Measurements from ENCODE around the gene FLNA. TPM values are rescaled to one million over a fixed set of nuclear protein-coding genes. Genes with fewer than 3 reads are reported as not detected.
A peak's percentile ranks its signal among the peaks of the same experiment; 100 is the strongest.

FLNA gene
- total and polyA plus RNA-seq, 9 of the 15 experiments (the other 6 are each of a cell fraction or from before 2014, with no cell fraction given), result 6.2 to 735 (median 135) TPM

GRCh38 chrX:154399527-154400368 is 25.3 kb upstream of the FLNA start:
- intact Hi-C loops (cut with micrococcal nuclease) (loop anchor here (5.0 kb wide), 1 partner anchor 88 kb away; the partner anchor contains the start of gene UBL4A), in situ Hi-C loops (cut with MboI) (loop anchor here (10.0 kb wide), 1 partner anchor 135 kb away; no protein-coding TSS in a partner anchor)
- ChIA-PET CTCF (ENCODE audit: low intra/inter-chr PET ratio) (interaction anchor here (0.5 to 3.3 kb wide), 2 partner anchors 135 to 139 kb away, joined by 3 to 17 read pairs; no protein-coding TSS in a partner anchor), POLR2A (interaction anchor here (0.6 to 6.0 kb wide), 17 partner anchors 10 to 142 kb away, joined by 3 to 85 read pairs (median 5); partner anchors contain the start of genes ATP6AP1, DNASE1L1 and TAFAZZIN)
- BruUV-seq (replicated peaks), result no TSS peak
- peaks cover 13% of the 10 kb centered on the region for H4K20me1 ChIP-seq (replicated peaks; ENCODE audit: control insufficient read depth, insufficient read depth, low read length)
- H3K27ac ChIP-seq (ENCODE audit: extremely low read depth, low read depth, low read length), result peak overlapping the region; percentile 97
- DNase-seq (ENCODE audit: extremely low read depth in 1 of 4, low spot score in 3 of 4) (peak in 2 of 4 experiments; percentile 32 to 33), FAIRE-seq (peak; percentile 51), ATAC-seq (no peak)
- no peaks in the 10 kb centered on the region for H3K27me3 ChIP-seq (ENCODE audit: control insufficient read depth in 2 of 2, insufficient read depth in 2 of 2, low read length in 2 of 2)
- WGBS (ENCODE audit: insufficient coverage, low coverage, missing lambda C conversion rate), result 12% methylated on average over 12 of the region's 14 CpGs
- peak overlapping the region; percentile 64 for H3K4me3 ChIP-seq
- H3K79me2 ChIP-seq (ENCODE audit: control insufficient read depth, insufficient read depth, low read length), result peaks cover 42% of the 10 kb centered on the region
- peaks cover 5 to 20% of the 10 kb centered on the region in 2 experiments; a peak in 3 of 5 replicates for H3K4me1 ChIP-seq (replicated peaks in 1 of 2; ENCODE audit: control insufficient read depth in 2 of 2, insufficient read depth in 2 of 2, low read length in 2 of 2)
- no peaks in the 10 kb centered on the region for H3K9me1 ChIP-seq (ENCODE audit: control insufficient read depth, insufficient read depth, low read length)
- no peak overlapping the region for H2AFZ ChIP-seq (ENCODE audit: low read depth, low read length)
- H3K4me2 ChIP-seq (ENCODE audit: insufficient read depth, low read length), result peak overlapping the region; percentile 97
- H3K9ac ChIP-seq (ENCODE audit: insufficient read depth in 1 of 2, low read depth in 2 of 2, low read length in 2 of 2), result peak overlapping the region; percentile 95 to 98
- no peaks in the 10 kb centered on the region; the same call in 1 of the 2 replicates for H3K9me3 ChIP-seq (replicated peaks; ENCODE audit: control insufficient read depth, insufficient read depth, low read depth, low read length)
- H3K36me3 ChIP-seq (ENCODE audit: control insufficient read depth, insufficient read depth, low read length), result peaks cover 35% of the 10 kb centered on the region
- TF ChIP-seq HDAC1 (IDR thresholded peaks at IDR 0.05), result peak in 1 of 2 experiments; percentile 6; a peak in 1 of 4 replicates
- TF ChIP-seq SUPT5H (IDR thresholded peaks at IDR 0.05), result peak; percentile 33
- TF ChIP-seq, protein P1, sequence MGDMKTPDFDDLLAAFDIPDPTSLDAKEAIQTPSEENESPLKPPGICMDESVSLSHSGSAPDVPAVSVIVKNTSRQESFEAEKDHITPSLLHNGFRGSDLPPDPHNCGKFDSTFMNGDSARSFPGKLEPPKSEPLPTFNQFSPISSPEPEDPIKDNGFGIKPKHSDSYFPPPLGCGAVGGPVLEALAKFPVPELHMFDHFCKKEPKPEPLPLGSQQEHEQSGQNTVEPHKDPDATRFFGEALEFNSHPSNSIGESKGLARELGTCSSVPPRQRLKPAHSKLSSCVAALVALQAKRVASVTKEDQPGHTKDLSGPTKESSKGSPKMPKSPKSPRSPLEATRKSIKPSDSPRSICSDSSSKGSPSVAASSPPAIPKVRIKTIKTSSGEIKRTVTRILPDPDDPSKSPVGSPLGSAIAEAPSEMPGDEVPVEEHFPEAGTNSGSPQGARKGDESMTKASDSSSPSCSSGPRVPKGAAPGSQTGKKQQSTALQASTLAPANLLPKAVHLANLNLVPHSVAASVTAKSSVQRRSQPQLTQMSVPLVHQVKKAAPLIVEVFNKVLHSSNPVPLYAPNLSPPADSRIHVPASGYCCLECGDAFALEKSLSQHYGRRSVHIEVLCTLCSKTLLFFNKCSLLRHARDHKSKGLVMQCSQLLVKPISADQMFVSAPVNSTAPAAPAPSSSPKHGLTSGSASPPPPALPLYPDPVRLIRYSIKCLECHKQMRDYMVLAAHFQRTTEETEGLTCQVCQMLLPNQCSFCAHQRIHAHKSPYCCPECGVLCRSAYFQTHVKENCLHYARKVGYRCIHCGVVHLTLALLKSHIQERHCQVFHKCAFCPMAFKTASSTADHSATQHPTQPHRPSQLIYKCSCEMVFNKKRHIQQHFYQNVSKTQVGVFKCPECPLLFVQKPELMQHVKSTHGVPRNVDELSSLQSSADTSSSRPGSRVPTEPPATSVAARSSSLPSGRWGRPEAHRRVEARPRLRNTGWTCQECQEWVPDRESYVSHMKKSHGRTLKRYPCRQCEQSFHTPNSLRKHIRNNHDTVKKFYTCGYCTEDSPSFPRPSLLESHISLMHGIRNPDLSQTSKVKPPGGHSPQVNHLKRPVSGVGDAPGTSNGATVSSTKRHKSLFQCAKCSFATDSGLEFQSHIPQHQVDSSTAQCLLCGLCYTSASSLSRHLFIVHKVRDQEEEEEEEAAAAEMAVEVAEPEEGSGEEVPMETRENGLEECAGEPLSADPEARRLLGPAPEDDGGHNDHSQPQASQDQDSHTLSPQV (IDR thresholded peaks at IDR 0.05), result peak; percentile 45
- TF ChIP-seq BCL6 (CRISPR knock-in tag; IDR thresholded peaks at IDR 0.05), result no peak
- TF ChIP-seq POLR2B (IDR thresholded peaks at IDR 0.05; ENCODE audit: low read depth, partially characterized antibody), result peak; percentile 3
- TF ChIP-seq SIN3A (IDR thresholded peaks at IDR 0.05; ENCODE audit: borderline replicate concordance in 2 of 2, control insufficient read depth in 1 of 2, low read depth in 2 of 2, low read length in 2 of 2), result 0 out of 4 replicates have a peak, but pooled peaks have one; percentile 18 to 27
- TF ChIP-seq POU5F1 (IDR thresholded peaks at IDR 0.05; ENCODE audit: borderline replicate concordance, low read depth, low read length, partially characterized antibody), result no peak
- TF ChIP-seq FOXM1 (IDR thresholded peaks at IDR 0.05; ENCODE audit: low read depth), result no peak
- peak; percentile 24; the same call in 1 of the 2 replicates for TF ChIP-seq FOXM1 (CRISPR knock-in tag; IDR thresholded peaks at IDR 0.05; ENCODE audit: low read depth)
- TF ChIP-seq, protein P2, sequence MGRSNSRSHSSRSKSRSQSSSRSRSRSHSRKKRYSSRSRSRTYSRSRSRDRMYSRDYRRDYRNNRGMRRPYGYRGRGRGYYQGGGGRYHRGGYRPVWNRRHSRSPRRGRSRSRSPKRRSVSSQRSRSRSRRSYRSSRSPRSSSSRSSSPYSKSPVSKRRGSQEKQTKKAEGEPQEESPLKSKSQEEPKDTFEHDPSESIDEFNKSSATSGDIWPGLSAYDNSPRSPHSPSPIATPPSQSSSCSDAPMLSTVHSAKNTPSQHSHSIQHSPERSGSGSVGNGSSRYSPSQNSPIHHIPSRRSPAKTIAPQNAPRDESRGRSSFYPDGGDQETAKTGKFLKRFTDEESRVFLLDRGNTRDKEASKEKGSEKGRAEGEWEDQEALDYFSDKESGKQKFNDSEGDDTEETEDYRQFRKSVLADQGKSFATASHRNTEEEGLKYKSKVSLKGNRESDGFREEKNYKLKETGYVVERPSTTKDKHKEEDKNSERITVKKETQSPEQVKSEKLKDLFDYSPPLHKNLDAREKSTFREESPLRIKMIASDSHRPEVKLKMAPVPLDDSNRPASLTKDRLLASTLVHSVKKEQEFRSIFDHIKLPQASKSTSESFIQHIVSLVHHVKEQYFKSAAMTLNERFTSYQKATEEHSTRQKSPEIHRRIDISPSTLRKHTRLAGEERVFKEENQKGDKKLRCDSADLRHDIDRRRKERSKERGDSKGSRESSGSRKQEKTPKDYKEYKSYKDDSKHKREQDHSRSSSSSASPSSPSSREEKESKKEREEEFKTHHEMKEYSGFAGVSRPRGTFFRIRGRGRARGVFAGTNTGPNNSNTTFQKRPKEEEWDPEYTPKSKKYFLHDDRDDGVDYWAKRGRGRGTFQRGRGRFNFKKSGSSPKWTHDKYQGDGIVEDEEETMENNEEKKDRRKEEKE (IDR thresholded peaks at IDR 0.05; ENCODE audit: borderline replicate concordance in 1 of 2, control insufficient read depth in 1 of 2, low read depth in 2 of 2, low read length in 1 of 2), result peak in 1 of 2 experiments; percentile 25; a peak in 1 of 4 replicates
